Nephron (organoid): ENCODE data around the gene CAPN13.

ENCODE experiments used
- H3K27ac Mint-ChIP-seq, 3 experiments: 2 replicates each; pipeline ENCODE4 v1.8.0; 2020; ENCODE audit warnings: mixed read lengths in 3 of 3, mild to moderate bottlenecking in 2 of 3, moderate library complexity in 1 of 3
- H3K27me3 Mint-ChIP-seq: 2 replicates; pipeline ENCODE4 v1.8.0; 2021; ENCODE audit warnings: low read depth, mild to moderate bottlenecking, moderate library complexity, mixed read lengths
- H3K36me3 Mint-ChIP-seq: 2 replicates; pipeline ENCODE4 v1.8.0; 2020; ENCODE audit warnings: low read depth, mixed read lengths
- H3K4me1 Mint-ChIP-seq: 2 replicates; pipeline ENCODE4 v1.8.0; 2020; ENCODE audit warnings: mixed read lengths
- H3K4me3 Mint-ChIP-seq, 3 experiments: 2 replicates each; pipeline ENCODE4 v1.8.0; 2020; ENCODE audit warnings: mild to moderate bottlenecking in 3 of 3, mixed read lengths in 3 of 3, moderate library complexity in 2 of 3
- H3K9me3 Mint-ChIP-seq: 2 replicates; pipeline ENCODE4 v1.8.0; 2020; ENCODE audit warnings: mixed read lengths
- CTCF ChIP-seq, 3 experiments: fragments of 200-600 bp; sonication (generic); IDR thresholded peaks; one replicate each; pipeline ENCODE4 v1.5.0; 2021; ENCODE audit warnings: antibody characterized with exemption in 3 of 3; ENCODE audit not compliant: unreplicated experiment in 3 of 3

Gene CAPN13

GRCh38 chr2:30766666-30767065 lies 40.6 kb downstream of the CAPN13 start:
- no peak for TF ChIP-seq CTCF (IDR thresholded peaks at IDR 0.05; ENCODE audit: unreplicated experiment in 3 of 3)
- Mint-ChIP-seq H3K27ac (no peak overlapping the region), H3K27me3 (peaks cover 23% of the 10 kb centered on the region), H3K4me1 (no peaks in the 10 kb centered on the region), H3K4me3 (no peak overlapping the region), H3K9me3 (no peaks in the 10 kb centered on the region), H3K36me3 (no peaks in the 10 kb centered on the region)

- Mint-ChIP-seq H3K27ac (no peak overlapping the region), H3K9me3 (no peaks in the 10 kb centered on the region), H3K4me3 (no peak overlapping the region), H3K27me3 (peaks cover 23% of the 10 kb centered on the region), H3K36me3 (no peaks in the 10 kb centered on the region), H3K4me1 (no peaks in the 10 kb centered on the region)
- TF ChIP-seq CTCF (IDR thresholded peaks at IDR 0.05; ENCODE audit: unreplicated experiment in 3 of 3) = no peak
These were observed 41.3 kb downstream of the CAPN13 start for GRCh38 chr2:30765876-30766470.

- Mint-ChIP-seq H3K36me3 (no peaks in the 10 kb centered on the region), H3K9me3 (no peaks in the 10 kb centered on the region), H3K4me3 (no peak overlapping the region), H3K27ac (no peak overlapping the region), H3K27me3 (peaks cover 23% of the 10 kb centered on the region), H3K4me1 (no peaks in the 10 kb centered on the region)
- no peak for TF ChIP-seq CTCF (IDR thresholded peaks at IDR 0.05; ENCODE audit: unreplicated experiment in 3 of 3)
These were observed 42.1 kb downstream of the CAPN13 start for GRCh38 chr2:30765191-30765590.

- H3K36me3 Mint-ChIP-seq = no peaks in the 10 kb centered on the region
- TF ChIP-seq CTCF (IDR thresholded peaks at IDR 0.05; ENCODE audit: unreplicated experiment in 3 of 3) = no peak
- no peaks in the 10 kb centered on the region for H3K9me3 Mint-ChIP-seq
- H3K4me3 Mint-ChIP-seq = no peak overlapping the region
- no peak overlapping the region for H3K27ac Mint-ChIP-seq
- no peaks in the 10 kb centered on the region for H3K4me1 Mint-ChIP-seq
- H3K27me3 Mint-ChIP-seq = peaks cover 27% of the 10 kb centered on the region
These were observed 43.0 kb downstream of the CAPN13 start for GRCh38 chr2:30764021-30764800.

- Mint-ChIP-seq H3K4me3 (no peak overlapping the region), H3K27ac (no peak overlapping the region), H3K27me3 (peaks cover 30% of the 10 kb centered on the region), H3K9me3 (no peaks in the 10 kb centered on the region), H3K36me3 (no peaks in the 10 kb centered on the region), H3K4me1 (no peaks in the 10 kb centered on the region)
- TF ChIP-seq CTCF (IDR thresholded peaks at IDR 0.05; ENCODE audit: unreplicated experiment in 3 of 3) = no peak
These were observed 44.0 kb downstream of the CAPN13 start for GRCh38 chr2:30763151-30763660.
